Right ventricle myocardium superior (tissue), 1 donor: Measurements from ENCODE around the gene RNU1-1. TPM values are rescaled to one million over a fixed set of nuclear protein-coding genes. Genes with fewer than 3 reads are reported as not detected.
A peak's percentile ranks its signal among the peaks of the same experiment; 100 is the strongest.
"Not testable (repeated sequence)": the region's sequence is repeated elsewhere in the genome, so short reads cannot be mapped to it uniquely, and the experiment has no call there.

Source experiments
- ATAC-seq: fragments of 200-7000 bp; cut with Tn5 transposase; one replicate; pipeline ENCODE4 v1.9.1; 2020; ENCODE audit warnings: mild to moderate bottlenecking; ENCODE audit not compliant: poor library complexity
- DNase-seq: peaks from one replicate; pipeline ENCODE4 v3.0.0-alpha.2; 2020
- intact Hi-C: fragments of 100-400 bp; cut with DNase I; formaldehyde crosslinking; loops from one replicate; pipeline ENCODE4 v1.11.2; 2022
- long read RNA-seq: library from polyadenylated mRNA; unstranded; transcript quantifications from one replicate; pipeline ENCODE4 v2.0.0, GENCODE V29; 2021
- total RNA-seq: library from RNA; stranded (reverse); fragmentation: NEBNext Ultra II Directional; extraction: Animal tissue kit (Norgen Biotek cat#: 25700); gene quantifications from one replicate; pipeline ENCODE4 v1.2.1, GENCODE V29; 2021
- donor health status: DM: no; HTN: yes; CAD: no; lungs with severe emphysema.

RNU1-1 gene
- total RNA-seq = 9,391 TPM
- long read RNA-seq = 0 reads

DNA sequence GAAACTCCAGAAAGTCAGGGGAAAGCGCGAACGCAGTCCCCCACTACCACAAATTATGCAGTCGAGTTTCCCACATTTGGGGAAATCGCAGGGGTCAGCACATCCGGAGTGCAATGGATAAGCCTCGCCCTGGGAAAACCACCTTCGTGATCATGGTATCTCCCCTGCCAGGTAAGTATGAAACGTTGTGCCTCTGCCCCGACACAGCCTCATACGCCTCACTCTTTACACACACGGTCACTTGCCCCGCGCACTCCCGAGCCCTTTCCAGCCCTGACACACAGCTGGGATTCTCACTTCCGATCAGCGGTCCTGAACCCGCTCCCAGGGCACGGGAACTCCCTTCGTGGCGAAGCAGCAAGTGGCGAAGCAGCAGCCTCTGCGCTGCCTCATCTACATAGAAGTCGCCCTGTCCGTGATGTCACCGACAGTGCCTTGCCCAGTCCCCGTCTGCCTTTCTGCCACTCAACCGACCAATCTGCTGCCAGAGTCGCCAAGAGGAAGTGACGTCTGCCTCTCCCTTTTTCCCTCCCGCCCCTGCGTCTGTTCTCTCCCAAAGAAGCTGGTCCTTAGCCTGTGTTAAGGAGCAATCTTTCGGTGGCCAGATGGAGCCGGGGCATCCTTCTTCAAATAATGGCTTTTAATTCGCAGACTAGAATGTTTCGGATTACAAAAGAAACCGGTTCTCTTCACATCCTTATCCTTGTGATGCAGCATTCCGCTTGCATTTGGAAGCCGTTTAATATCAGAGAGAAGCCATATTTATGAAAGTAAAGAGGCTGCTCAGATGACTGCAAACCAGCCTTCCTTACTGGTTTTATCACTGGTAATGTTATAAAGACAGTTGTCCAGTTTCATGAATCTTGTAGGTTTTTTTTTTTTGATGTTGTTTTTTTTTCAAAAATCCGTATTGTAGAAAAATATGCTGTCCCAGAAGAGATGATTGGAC, at the start of gene RNU1-1:
TSS of gene RNU1-1 (minus strand) at position 179 of the 949 bp plus-strand sequence.
- intact Hi-C loops = not testable (repeated sequence)

DNA sequence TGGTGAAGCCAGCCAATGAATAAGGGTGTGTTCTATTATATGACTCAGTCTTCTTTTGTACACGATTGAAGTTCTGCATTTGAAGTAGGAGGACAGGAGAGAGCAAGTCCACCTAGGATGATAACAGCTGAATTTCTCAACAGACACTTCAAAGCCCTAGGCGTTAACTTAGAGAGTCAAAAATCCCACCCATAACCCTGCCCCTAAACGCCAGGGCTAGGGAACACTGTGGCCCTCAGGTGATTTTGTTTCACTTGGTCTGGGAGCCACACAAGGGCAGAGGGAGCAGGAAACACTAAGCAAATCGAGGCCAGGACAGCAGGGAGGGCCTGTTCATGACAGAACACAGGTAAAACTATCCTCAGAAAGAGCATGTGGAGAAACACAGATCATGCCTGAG, 47.0 kb upstream of the RNU1-1 start:
- intact Hi-C loops, ATAC-seq, DNase-seq: not testable (repeated sequence)

More for the DNA sequence above, at the start of gene RNU1-1:
- ATAC-seq (peak; percentile 73), DNase-seq (peak; percentile 87)

DNA sequence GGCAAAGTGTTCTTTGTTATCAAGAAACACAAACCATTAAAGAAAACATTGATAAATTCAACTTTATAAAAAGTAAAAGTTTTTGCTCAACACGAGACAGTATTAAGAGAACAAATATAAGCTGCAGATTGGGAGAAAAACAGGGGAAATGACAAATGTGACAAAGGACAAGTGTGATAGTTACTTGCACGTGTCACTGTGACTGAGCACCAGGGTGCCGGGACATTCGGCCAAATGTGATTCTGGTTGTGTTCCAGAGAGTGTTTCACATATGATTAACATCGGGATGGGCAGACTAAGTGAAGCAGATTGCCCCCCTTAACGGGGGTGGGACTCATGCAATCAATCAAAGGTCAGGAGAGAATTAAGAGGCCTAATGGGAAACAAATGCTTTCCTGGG, 46.4 kb upstream of the RNU1-1 start:
- intact Hi-C loops, DNase-seq, ATAC-seq: not testable (repeated sequence)

DNA sequence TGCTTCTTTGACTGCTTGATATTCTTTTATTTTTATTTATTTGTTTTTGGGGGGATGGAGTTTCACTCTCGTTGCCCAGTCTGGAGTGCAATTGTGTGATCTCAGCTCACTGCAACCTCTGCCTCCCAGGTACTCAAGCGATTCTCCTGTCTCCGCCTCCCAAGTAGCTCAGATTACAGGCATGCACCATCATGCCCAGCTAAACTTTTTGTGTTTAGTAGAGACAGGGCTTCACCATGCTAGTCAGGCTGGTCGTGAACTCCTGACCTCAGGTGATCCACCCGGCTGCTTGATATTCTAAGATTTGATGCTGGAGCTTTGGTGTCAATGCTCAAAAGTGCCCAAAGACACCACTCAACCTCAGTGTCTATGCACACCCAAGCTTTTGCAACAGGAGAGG, 45.6 kb upstream of the RNU1-1 start:
- intact Hi-C loops, ATAC-seq, DNase-seq: not testable (repeated sequence)

DNA sequence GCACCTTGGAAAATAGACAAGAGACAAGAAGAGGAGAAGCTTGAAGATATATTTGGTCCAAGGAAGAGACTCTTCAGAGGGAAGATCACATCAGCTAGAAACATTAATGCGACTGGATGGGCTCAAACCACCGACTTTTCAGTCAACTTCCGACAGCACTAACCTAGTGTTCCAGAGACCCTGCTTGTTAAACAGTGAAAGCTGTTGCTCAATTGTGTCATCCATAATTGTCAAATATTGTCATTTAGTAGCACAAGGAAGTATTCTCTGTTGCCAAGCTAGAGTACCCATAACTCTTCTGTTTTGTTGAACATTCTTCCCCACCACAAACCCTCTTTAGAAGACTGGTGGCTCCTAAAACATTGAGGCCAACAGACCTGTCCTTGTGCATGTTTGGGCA, 42.9 kb upstream of the RNU1-1 start:
- DNase-seq, intact Hi-C loops, ATAC-seq: not testable (repeated sequence)

DNA sequence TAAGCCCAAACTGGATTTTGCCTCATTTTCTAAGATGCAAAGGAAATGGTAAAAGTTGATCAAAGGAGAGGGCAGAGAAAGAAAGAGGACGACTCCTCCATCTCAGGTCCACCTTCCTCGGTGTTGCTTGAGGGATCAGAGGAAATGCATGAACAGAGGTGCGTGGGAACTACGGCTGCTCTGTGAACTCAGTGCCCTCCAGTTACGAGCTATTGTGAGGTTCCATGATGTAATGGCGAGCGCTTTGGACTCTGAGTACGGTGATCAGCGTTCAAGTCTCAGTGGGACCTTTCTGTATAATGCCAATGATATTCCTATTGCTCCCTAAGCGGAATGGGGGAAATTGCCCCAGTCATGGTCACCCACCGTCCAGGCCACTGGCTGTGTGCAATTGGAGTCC, 39.2 kb upstream of the RNU1-1 start:
- ATAC-seq, DNase-seq, intact Hi-C loops: not testable (repeated sequence)

DNA sequence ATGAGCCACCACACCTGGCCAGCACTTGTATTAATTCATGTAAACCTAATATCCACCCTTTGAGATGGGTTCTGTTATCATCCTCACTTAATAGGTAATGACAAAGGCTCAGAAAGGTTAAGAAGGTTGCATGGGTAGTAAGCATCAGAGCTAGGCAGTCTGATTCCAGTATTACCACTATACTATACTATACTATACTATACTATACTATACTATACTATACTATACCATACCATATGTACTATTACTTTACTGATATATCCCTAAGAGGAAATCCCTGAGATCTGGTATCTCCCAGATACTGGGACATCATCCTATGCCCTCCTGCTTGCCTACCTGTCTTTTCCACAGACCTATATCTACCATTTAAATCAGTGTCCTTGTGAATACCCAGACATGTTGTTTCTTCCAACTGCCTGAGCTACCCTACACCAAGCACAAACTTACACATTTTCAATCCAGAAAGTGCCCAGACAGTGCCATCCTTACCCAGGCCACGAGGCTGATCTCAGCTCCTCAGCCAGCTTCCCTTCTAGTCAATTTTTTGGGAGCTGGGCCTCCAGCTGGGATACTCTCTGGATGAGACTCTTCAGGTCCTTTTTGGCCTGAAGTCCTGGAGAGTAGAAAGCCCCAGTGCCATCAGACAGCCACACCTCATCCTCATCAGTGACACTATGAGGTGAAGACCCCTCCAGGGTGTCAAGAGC, 36.3 kb upstream of the RNU1-1 start:
- DNase-seq, ATAC-seq, intact Hi-C loops: not testable (repeated sequence)

DNA sequence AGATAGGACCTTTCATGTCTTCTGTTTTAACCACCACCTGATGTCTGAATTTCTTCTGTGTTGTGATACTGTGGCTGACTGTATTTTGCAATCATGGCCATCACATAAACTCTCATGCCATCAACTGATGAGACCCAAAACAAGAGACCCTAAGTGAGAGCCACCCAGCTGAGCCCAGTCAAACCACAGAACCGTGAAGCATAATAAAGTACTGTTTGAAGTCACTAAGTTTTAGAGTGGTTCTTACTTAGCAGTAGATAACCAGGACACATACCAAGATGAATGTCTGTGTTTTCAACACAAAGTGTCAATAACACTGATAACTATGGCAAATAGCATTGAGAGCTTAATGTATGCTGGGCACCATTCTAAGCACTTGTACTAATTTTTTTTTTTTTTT, 35.5 kb upstream of the RNU1-1 start:
- ATAC-seq, intact Hi-C loops, DNase-seq: not testable (repeated sequence)

DNA sequence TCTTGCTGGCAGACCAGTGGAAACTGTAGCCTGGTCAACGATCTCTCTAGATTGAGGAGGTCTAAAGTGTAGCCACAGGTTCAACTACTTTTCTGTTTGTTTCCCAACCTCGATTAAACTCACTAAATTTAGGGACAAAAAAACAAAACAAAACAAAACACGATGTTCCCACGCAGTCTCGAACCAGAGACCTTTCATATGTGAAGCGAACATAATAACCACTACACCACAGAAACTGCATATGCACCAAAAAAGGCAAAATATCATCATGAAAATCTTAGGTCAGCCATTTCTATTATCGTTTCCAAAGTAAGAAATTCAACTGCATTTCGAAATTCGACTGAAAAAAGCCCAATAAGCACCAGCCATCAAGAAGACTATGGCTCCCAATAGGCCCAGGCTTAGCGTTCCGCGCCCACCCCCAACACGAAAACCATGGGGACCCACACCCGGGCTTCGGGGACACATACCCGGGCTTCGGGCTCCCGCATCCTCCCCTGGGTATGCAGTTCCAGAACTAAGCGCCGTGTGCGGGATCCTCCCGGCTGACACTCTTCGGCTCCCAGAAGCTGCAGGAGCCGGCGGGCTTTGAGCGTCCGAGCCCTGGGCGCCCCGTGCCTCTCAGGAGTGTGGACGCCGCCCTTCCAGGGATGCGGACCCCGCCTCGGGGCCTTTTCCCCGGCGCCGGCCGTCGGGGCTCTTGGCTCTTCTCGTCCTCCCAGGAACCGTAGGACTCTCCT, 33.6 kb upstream of the RNU1-1 start:
- DNase-seq, intact Hi-C loops: not testable (repeated sequence)
- peak; percentile 20 for ATAC-seq

DNA sequence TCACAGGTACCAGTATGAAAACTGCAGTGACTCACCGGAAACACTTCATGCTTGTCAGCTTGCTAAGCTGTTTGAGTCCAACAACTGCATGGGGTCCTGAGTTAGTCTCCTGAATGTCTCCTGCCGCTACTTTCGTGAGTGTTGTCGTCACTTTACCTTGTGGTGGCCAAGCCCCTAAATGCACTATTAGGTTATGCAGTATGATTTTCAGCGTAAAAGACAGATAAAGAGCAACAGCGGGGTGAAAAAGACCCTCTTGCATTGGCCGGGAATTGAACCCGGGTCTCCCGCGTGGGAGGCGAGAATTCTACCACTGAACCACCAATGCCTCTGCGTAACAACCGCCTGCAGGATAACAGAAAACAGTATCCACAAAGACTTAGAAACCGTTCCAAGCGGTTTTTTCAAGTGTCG, 31.6 kb upstream of the RNU1-1 start:
- intact Hi-C loops, DNase-seq, ATAC-seq: not testable (repeated sequence)

DNA sequence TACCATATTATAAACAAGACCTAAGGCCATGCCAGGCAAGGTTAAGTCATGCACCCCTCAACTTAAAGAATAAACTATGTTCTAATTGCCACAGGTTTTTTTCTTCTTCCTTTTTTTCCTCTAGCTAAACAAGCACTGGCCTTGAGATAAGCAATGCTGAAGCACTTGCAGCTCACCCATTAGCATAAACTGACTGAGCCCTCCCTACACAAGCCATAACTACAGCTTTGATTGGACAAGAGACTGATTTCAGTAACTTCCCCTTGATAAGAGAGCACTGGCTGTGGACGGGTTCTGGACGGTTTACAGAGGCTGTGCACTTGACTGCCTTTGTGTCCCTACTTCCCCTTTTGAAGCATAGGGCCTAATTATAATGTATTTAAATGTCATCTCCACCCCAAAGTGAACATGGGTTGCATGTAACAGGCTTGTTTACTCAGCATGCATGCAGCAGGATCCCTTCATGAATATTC, 26.4 kb upstream of the RNU1-1 start:
- ATAC-seq, DNase-seq, intact Hi-C loops: not testable (repeated sequence)

DNA sequence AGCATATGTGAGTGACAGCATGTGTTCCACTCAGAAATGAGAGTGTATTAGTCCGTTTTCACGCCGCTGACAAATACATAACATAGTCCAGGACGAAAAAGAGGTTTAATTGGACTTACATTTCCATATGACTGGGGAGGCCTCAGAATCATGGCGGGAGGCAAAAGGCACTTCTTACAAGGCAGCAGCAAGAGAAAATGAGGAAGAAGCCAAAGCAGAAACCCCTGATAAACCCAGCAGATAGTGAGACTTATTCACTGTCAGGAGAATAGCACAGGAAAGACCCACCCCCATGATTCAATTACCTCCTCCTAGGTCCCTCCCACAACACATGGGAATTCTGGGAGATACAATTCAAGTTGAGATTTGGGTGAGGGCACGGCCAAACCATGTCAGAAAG, 23.4 kb upstream of the RNU1-1 start:
- ATAC-seq, DNase-seq, intact Hi-C loops: not testable (repeated sequence)

DNA sequence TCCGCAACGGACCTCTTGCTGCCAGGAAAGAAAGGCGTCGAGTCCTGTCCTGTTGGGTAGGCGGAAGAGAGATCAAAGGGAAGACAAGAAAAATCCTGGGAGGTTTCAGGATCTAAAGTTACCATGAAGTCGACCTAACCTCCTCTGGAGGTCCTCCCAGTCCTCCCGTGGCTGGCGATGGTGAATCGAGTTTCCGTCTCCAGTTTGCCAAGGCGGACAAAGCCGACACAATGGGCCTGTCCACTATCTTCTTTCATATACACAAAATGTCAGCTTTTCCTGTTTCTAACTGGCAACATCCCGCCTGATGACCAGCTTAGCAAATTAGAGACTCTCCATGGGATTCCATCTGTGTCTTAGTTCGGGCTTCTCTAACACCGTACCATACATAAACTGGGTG, 22.7 kb upstream of the RNU1-1 start:
- DNase-seq, ATAC-seq, intact Hi-C loops: not testable (repeated sequence)

DNA sequence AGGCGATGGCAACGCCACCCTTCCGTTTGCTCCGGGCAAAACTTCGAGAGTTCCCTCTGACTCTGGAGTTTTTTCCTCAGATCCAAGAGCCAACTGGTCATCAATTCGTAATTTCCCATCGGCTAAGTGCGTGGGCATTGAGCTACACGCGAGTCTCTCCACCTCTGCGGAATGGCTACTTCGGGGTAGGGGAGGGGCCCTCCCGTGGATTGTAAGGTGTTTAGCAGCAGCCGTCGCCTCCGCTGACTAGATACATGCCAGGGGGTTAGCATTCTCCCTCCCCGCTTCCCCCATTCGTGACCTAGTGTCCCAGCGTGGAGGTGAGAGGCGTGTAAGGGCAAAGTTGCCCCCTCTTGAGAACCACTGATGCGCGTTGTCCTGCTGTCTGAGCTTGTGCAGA, 21.8 kb upstream of the RNU1-1 start:
- intact Hi-C loops, DNase-seq, ATAC-seq: not testable (repeated sequence)

DNA sequence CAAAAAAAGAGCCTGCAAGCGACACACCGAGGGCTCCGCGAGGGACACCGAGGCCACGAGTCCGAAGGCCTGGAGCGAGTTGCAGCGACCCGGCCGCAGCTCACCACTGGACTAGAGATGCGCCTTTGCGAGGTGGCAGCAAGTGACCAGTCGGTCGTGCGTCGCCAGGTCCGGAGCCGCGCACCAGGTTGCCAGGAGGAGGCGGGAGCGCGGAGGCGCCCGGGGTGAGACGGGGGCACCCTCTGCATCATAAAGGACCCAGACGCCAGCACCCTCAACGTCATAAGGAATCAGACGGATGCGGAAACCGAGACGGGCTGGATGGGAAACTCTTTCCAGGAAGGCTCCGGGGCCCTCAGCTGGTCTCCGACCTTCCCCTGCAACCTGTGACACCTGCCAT, 21.4 kb upstream of the RNU1-1 start:
- not testable (repeated sequence) for DNase-seq

DNA sequence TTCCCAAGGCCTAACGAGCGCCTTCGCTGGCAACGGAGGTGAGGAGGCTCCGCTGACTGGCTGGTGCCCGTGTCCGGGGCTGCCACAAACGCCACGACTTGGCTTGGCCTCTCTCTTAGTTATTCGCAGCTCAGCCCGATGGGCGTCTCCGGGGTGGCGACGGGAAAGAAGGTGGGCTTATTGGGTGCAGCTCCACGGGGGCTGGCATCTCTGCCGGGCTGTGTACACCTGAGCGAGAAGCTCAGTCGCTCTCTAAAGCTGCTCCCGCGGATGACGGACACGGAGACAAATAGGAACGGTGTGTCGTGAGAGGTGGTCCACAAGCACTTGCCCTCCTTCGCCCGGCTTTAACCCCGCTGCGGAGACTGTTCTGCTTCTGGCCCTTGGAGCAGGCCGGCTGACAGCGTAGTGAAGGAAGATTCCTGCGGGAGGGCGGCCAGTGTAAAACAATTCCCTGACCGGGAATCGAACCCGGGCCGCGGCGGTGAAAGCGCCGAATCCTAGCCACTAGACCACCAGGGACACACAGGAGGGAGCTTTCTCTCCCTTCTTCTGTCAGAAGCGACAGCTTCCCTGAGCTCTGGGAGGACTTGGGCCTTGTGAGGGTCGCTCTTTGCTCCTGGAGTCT, 20.9 kb upstream of the RNU1-1 start:
- intact Hi-C loops = not testable (repeated sequence)
- peak; percentile 59 for DNase-seq
- peak; percentile 85 for ATAC-seq

More for the DNA sequence above, 21.4 kb upstream of the RNU1-1 start:
- intact Hi-C loops = not testable (repeated sequence)
- peak; percentile 47 for ATAC-seq

DNA sequence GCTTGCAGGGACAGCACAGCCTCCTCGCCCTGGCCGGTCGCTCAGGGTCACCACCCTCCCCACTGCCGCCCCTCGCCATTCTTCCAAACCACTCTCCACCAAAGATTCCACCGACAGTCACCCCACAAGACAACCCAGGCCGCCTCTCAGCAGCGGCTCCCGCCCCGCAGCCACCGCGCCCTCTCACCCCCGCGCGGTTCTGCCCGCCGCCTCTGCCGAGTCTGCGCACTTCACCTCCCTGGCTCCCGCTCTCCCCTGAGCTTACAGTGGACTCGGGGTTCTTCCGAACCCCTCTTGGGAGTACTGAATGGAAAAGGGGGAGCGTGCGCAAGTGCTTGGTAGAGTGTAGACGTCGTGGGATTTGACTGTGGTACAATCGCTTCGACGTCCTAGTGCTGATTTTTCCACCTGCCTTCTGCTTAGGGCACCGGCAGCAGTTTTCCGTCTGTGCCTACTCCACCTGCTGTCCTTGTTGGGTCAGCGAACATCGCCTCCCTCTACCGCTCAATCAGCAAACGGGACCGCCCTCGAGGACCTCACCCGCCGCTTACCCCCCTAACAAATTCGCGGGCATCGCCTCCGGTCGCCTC, 20.2 kb upstream of the RNU1-1 start:
- intact Hi-C loops, DNase-seq: not testable (repeated sequence)
- ATAC-seq = peak; percentile 44
